COR-L47 (cell line): ENCODE results near the gene ACVR1.
"Not testable (repeated sequence)": the region's sequence is repeated elsewhere in the genome, so short reads cannot be mapped to it uniquely, and the experiment has no call there.

Experiments
- DNase-seq: peaks from one replicate; lab custom pipeline; 2025; lab: John Stamatoyannopoulos, UW

Gene ACVR1

DNA sequence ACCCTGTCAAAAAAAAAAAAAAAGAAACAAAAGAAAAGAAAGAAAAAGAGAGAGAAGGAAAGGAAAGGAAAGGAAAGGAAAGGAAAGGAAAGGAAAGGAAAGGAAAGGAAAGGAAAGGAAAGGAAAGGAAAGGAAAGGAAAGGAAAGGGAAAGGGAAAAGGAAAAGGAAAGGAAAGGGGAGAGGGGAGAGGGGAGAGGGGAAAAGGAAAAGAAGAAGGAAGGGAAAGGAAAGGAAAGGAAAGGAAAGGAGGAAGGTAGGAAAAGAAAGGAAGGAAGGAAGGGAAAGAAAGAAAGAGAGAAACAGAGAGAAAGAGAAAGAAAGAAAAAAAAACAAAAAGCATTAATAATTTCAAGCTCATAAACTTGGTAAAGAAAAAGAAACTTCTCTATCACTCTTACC lies 49.5 kb downstream of the ACVR1 start:
- DNase-seq: not testable (repeated sequence)

DNA sequence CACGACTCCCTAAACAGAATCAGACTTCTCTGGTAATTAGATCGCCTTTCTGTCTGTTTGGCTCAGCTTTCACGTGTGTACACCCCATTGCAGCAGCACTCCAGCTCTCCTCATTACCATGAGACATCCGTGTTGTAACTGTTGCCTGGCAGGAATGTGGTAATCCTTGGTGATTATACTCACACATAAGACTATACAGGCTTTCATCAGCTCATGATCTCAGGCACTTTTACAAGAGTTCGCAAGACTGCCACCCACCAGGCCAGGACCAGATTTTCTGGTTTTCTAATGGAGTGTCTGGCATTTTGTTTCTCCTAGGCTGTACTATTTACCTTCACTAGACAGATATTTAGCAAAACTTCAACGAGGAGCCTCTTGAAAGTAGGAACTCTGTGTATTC lies 50.2 kb downstream of the ACVR1 start:
- no peak for DNase-seq

DNA sequence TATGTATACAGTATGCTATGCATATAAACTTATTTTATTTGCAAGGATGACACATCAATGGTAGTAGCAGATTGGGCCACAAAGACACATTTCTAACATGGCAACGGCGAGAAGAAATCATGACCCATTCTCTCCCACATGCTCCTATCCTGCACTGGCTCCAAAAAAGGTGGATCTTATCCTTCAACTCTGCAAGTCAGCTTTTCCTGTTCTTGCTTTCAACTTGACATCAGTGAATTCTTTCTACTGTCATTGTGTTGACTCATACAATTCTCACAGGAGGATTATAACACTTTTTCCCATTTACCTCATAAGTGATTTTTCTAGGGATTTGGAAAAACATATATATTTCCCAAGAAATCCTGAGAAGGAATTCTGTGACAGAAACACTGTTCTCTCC lies 53.1 kb downstream of the ACVR1 start:
- no peak for DNase-seq

DNA sequence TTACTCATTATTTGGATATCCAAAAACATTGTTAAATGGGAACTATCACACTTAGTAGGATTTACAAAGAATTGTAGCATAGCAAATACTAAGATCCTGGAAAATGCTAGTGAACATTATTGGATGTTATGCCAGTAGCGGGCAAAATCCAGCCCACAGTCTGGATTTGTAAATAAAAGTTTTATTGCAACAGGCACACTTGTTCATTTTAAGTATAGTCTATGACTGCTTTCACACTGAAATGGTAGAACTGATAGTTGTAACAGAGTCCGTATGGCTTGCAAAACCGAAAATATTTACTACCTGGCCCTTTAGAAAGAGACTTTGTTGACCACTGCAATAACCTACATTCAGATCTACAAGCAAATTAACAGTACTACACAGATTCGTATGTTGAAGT lies 53.6 kb downstream of the ACVR1 start:
- no peak for DNase-seq

DNA sequence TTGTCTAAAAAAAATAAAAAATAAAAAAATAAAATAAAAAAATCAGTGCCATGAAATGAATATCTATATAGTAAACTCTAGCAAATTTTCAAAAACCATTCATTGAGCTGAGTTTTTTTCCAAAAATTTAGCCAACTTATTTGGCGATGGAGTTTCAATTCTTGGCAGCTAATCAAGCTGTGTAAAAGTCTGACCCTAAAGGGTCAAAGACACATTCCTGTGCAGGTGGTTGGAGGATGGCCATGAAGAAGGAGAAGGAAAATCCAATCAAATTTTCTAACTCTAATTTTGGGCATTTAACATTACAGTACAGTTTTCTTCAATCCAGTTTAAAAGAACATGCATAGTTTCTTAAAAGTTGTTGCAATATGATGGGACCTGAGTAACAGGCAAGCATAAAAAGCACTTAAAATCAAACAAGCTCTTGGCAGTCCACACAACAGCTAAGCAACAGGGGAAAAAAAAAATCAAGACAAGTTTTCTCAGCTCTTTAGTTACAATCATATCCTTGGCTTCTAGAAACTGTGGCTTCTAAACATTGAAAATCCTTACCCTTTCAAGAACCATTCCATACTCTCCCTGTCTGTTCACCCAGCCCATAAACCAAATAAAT lies 54.5 kb downstream of the ACVR1 start:
- no peak for DNase-seq

DNA sequence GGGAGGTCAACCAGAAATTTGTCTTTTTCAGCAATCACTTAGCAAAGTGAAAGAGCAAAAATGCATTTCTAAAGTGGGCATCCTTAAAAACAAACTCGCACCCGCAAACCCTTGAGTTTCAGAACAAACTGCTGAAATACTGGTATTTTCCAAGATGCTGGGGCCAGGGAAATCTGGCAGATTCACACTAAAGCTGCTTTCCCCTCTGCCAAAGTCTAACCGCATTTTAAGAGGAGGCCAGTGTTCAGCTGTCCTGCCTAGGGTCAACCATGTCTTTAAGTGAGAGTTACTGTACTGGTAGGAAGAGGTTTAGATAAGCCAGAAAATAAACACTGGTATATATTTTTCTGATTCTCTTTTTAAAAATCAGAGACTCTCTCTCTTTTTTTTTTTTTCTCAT lies 55.9 kb downstream of the ACVR1 start:
- DNase-seq: no peak

DNA sequence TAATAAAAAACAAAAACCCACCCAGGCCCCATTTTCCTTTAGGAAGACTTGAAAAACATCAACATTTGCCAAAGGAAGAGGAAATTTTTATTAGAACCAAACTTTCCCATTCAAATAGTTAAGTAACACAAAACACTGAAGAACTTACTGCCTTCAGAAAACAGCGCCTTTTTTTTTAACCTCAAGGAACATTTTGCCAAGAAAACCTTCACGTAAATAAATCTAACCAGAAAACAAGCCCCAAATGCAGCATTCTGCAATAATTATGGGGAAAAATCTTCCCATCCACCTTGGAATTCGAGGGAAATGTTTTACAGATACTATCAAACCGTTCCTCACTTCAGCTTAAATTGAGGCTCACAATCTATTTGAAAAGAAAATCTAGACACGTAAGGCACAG lies 56.4 kb downstream of the ACVR1 start:
- no peak for DNase-seq

DNA sequence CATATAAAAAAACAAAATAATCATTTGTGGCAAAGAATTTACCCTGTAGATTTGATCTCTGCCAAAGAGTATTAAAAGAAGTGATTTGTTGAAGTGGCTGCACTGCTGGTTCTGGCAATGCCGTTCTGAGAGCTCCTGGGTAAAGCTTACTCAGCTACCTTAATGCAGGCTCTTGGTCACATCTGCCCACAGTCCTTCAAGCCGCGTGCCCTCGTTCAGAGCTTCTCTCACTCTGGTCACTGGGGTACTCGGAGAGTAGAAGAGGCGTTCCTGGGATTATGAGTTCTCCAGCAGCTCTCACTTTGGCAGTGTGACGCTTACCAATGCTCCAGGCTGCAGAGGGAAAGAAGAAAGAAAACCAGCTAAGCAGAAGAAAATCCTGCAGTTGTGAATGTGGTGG lies 57.9 kb downstream of the ACVR1 start:
- no peak for DNase-seq

DNA sequence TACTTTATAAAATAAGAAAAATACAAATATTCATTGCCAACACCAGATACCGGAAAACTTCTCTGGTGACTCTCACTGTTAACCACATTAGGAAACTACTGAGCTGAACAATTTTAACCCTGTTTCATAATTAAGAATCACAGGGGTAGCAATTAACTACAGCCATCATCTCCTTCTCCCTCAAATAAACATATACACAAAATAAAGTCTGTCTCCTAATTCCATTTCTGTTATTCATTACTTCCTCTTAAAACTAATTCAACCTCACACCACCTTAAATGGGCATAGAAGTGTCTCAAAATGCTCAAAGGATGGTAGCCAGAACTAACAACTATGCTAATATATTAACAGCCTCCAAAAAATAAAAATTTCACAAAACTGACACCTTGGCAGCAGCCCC lies 60.7 kb downstream of the ACVR1 start:
- no peak for DNase-seq

DNA sequence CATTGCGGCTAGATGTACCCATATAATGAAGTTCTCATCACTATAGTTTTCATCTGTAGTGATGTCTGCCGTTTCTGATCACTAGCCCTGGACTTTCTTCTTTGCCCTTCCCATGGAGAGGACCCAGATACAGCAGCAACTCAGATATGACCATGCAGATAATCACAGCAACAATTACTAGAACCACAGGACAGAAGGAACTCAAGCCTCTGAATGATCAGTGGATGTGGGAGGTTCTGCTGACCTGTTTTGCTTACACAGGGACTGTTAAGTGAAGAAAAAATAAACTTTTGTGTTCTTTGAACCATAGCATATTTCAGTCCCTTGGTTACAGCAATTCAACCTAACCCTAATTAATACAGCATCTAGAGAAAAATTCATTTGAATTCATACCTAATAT lies 62.7 kb downstream of the ACVR1 start:
- DNase-seq: no peak

DNA sequence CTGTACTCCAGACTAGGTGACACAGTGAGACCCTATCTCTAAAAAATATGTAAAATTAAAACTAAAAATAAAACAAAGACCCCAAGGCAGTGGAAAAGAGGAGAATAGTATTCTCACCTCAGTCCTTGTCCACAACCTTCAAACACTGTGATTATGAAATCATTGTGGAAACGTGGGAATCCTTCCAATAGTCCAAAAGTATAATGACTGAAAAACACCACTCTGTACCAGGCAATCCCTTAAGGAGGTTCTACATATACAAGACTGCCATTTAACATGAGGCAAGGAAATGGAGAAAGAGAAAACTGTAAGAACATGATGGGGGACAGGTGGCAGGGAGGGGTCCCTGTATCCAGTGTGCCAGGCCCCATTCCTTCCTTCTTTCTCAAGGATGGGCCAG lies 66.1 kb downstream of the ACVR1 start:
- DNase-seq: no peak

DNA sequence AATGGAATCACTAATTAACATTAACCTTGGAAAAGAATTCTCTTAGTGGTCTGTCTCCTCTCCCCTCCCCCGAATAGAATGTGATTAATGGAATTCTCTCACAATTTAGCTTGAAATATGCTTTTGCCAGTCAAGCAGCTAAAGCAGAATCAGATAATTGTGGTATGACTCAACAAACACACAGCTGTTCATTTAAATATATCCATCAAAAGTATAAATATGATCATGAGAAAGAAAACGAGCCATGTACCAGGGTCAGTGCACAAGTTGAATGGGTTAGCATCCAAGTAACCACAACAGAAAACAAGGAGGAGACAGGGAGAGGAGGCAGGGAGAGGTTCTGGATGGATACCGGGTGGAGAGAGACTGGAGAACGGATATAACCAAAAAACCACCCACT lies 66.9 kb downstream of the ACVR1 start:
- no peak for DNase-seq

DNA sequence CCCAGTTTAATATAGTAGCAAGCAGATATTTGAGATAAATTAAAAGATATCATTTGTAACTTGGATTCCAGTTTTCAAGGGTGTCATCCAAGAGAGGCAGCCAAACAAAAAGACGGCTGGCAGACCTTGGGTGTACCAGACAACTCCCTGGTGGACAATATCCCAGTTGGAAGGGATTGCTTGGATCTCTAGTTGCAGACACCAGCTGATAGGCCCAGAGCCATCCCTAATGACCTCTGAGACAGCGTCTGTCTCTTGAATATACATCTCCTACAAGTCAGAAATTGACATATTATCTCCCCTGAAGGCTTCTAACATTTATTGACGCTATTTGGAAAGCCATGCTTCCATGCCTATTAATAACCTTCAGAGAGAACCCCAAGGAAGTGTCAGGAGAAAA lies 67.7 kb downstream of the ACVR1 start:
- no peak for DNase-seq

DNA sequence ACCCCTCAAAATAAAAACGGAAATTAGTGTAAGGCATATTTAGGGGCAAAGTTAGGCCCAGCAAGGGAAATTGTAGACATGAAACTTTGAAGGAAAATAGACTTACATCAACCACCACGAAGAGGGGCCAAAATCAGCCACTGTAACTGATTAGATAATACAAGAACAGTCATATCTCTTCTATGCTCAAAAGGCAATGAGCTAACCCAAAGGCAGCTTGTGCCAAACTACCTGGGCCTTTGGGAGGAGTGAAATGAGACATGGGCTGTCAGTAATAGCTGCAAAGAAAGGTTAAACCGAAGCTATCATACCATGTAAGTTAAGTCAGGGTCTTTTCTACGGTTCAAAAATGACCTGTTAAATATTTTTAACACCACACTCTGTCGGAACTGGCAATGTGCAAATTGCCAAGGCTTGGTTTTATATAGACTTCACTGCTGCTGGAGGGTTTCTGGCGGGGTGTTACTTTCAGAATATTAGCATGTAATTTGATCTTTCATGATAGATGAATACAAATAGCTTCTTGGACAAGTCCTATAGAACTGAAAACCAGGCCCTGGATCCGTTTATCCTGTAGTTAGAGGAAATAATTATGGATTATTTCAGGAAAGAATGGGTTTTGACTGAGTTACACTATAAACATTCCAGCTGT lies 69.6 kb downstream of the ACVR1 start:
- DNase-seq: no peak

DNA sequence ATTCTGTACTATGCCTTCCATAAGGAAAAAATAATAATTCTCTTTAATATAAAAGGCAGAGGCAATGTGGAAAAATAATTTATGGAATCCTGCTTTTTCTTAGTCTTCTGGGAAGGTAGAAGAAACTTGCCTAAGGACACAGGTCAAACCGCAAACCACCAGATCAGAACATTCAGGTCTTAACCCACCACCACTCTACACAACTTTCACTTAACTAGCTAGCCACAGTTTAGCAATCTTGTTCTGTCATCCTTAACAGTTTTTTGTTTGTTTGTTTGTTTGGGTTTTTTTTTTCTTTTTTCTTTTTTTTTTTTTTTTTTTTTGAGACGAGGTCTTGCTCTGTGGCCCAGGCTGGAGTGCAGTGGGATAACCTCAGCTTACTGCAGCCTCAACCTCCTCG lies 70.6 kb downstream of the ACVR1 start:
- DNase-seq: no peak

DNA sequence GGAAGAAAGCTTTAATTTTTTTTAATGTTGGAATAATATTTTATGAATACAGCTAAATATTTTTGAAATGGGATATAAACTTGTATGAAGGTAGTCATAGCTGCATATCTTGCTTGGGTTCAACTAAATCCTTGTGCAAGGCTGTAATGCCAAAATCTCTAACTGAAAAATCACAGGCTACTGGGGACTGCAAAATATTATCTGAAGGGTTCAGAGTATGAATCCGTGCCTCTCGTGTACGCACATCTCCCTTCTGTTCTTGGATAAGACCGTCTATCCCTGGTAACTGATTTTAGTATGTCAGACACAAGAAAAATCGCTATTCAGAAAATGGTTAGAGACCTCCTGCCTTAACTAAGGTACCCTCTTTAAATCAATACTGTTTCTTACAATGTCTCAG lies 71.8 kb downstream of the ACVR1 start:
- no peak for DNase-seq

DNA sequence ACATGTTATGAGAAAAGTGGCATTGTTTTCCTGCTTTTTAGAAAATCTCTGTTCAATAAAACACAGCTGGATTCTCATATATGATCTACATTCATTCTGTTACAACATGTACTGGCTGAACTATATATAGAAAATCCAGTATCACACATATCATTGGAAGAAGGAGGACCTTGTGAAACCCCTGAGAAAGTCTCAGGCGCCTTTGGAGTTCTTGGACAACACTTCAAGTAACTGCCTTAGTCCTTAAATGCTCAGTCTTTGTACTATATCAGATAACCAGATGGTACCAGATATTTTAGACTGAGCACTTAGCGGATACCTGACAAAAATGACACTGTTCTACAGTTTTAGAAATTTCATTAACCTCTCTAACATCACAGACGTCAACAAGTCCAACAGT lies 72.2 kb downstream of the ACVR1 start:
- DNase-seq: no peak

DNA sequence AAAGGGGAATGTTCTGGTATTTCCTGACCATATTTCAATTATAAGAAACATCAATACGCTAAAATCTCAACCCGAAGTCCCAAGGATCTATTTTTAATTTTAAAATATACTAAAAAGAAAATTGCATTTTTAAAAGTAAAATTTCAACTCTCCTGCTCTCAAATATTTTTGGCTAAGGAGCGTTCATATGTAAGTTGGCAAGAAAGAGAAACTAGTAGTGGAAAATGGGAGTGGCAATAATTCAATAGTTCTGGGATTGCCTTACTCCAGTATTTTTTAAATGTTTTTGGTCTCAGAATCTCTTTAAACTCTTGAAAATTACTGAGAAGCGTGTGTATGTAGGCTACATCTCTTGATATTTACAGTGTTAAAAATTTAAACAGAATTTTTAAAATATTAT lies 72.7 kb downstream of the ACVR1 start:
- DNase-seq: no peak

DNA sequence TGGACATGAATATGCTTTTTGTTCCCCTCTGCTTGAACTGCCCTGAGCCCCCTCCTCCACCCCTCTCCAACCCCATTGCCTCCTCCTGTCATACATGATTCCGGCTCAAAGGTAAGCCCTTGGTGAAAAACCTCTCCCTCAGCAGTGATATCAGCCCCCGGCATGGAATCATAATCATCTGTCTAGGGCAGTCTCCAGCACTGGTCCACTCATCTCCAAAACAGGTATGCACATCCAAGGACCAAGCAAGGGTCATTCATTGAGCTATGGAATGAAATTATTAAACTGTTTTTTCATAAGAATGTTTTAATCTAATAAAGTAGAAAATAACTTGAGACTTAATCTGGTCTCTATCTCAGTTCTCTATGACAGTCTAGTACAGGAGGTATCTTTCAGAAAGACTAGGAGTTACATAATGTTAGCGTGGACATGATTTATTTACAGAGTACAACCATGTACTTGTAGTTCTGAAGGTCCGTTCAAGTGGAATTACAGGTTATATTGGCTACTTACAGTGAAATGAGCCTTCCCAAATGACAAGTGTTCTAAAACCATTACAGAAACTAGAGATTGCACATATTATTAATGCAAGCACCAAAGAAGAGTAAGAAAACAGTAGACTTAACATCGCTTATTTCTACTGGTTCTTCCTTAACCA lies 75.2 kb downstream of the ACVR1 start:
- DNase-seq: no peak

DNA sequence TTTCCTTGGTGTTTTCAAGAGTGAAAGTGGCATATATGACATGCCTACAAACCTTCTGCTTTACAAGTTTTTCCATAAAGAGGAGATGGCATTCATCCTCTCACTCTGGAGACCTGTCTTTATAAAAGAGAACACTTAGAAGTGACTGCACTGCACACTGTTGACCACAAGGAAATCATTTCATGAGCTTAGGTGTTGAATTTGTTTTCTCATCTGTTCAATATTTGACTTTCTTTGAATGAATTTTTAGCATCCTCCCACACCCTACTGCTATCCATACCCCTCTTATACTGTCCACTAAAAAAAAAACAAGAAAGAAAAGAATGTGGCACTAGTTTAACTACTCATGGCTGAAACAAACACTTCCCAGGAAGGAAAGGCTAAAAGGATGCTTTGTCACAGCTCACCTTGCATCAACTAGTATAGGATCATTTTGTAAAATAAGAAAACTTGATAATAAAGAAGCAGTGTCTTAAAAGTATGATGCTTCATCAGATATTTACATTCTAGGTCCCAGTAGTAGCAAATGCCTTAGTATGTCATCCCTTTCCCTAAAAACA lies 83.0 kb downstream of the ACVR1 start:
- no peak for DNase-seq

DNA sequence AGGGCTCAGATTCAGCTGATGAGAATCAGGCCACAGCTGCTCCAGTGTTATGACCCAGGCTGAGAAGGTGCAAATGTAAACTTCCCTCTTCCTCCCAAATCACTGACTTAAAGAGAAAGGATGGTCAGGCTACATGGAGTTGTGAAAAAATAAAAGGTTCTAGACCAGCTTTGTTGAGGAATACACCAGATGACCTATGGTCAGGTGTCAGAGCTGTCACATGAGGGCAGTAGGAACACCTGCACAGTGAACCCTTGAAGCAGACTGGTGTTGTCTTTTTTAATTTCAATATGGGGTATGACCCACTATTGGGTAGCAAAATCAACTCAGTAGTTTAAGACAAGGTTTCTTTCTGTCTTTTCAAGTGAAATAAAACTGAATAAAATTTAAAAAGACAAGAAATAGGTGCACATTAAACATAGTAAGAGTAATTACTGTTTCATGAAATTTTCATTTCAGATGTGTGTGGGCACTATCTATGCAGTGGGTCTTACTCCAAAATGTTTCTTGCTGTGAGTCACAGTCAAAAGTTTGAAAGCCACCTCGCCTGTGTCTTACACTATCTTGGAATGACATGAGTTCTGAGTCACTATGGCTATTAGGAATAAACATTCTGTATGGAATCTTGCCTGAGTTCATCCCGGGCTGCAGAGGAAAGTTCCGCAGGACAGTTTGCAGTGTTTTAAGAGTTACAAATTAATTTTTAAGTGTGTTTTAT lies 83.6 kb downstream of the ACVR1 start:
- DNase-seq: no peak

DNA sequence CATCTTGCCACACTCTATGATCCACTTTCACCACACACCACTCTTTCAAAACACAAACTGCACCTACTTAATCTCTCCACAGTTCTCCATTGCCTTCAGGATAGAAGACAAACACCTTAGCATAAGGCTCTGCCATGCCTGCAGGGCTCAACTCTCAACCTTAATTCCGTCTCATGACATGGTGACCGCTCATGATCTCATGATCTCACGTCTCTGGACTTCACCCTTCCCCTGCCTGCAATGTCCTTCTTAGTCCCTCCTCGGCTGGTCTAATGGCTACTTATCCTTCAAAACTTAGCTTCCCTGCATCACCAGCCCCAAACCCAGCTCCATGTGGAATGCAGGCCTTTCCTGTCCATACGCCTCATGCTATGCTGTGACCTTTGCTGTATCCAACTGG lies 85.3 kb downstream of the ACVR1 start:
- no peak for DNase-seq
